ENCODE measurements around the gene LTK.

- no peak for TF ChIP-seq CTCF (IDR thresholded peaks at IDR 0.05)
- no peak for TF ChIP-seq POLR2A (IDR thresholded peaks at IDR 0.05)
These were observed 33.1 kb downstream of the LTK start for GRCh38 chr15:41480396-41481140.

Data from adrenal gland (tissue), 5 donors.